Suppressor macrophage treated with lipopolysaccharide for 4 hours (primary cell): ENCODE data around the gene GNAS.

Source experiments
- DNase-seq: peaks from one replicate; pipeline ENCODE4 v3.0.0-alpha.2; 2020

GNAS gene

DNA sequence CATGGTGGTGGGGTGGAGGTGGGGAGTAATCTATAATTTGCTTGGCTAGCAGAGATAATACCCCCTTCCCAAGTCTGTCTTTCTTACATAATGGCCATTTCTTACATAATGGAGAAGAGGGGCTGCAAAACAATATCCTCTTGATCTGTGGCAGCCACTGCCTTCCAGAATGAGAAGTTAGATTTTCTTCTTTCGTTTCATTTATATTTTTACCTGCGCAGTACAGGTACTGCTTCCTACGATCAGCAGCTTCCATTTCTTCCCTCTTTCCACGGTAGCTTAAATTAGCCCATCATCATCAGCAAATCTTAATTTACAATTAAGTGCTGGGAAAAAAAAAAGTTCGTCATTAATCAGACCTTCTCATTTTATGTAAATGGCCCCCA is 30.2 kb downstream of the GNAS start:
- no peak for DNase-seq

GRCh38 chr20:58883241-58883691 is 30.8 kb downstream of the GNAS start:
- DNase-seq, result no peak

DNA sequence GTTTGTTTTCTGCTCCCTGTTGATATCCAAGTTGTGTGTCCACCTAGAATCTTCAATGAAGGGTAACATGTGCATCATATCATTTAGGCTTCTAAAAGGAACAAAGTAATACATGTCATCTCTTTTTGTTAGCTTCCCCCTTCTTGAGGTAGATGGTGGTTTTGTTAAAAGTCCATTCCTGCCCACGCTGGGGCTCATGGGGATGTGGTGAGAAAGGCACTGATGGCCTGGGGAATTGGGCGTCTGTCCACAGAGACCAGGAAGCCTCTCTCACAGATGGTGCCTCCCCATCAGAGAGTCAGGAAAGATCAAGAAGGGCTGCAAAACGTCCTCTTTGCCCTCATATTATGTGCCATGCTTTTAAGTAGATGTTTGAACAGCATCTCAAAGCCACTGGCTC is 32.5 kb downstream of the GNAS start:
- no peak for DNase-seq

DNA sequence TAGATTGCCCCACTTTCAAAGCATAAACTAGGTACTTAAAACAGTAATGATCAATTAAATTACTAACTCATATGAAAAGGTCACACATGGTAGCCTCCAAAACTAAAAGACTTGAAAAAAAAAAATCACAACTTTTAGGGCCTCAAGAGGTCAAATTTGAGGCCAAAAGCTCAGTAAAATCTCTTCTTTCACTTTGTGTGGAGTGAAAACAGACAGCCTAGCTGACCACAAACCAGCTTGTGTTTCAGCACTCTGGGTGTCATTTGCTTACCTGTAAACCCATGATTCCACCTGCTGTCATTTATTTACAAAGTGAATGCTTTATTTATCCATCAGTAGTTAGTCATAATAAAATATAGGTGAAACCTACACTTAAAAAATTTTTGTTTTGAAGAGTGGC is 34.0 kb downstream of the GNAS start:
- DNase-seq, result no peak

DNA sequence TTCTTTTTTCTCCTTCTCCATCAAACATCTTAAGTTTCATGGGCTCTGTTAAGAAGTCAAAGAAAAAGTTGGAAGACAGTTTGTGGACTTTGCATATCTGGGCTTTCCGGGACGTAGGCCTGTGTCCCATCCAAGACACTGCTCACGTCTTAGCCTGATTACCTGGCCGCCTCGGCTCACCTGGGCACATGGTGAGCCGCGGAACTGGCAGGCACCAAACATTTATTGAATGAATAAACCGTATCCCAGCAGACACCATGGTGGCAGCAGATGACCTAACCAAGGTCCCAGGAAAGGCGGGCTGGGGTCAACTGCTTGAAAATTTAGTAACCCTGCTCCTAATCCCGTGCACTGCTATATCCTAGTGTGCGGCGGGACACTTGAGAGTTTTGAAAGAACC is 35.6 kb downstream of the GNAS start:
- DNase-seq, result no peak

DNA sequence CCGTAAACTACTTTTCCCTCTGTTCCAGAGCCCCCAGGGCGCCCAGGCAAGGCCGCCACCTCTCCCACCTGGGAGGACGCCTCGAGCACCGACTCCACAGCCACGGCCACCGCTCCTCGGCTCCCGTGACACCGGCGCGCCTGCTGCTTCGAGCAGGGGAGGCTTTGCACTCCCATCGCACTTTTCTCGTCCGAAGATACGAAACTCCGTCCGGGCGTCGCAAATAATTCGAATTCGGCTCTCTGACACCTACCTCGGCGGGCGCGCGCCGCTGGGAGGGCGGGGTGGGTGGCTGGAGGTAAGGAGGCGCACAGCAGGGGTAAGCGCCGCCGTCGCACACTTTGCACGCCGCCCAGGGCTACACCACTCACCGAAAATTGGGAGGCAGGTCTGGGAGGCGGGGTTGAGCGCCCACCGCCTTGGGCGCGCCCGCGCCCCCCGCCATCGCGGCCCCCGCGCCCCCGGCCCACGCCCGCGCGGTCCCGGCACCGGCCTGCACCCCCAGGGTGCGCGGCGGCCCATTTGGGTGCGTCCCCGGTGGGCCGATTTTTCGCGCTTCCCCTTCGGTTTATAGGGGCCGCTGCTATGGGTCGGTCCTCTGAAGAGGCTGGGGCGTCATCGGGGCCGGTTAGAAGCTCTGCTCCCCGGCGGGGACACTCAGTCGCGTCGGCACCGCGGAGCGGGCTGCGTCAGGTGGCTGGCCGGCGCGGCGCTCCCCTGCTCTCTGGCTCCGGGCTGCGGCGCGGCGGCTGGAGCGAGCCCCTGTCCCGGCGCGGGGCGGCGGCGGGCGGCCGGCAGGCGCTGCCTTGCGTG is 36.2 kb downstream of the GNAS start:
- DNase-seq, result peak; percentile 79

GRCh38 chr20:58889334-58889760 is 36.8 kb downstream of the GNAS start:
- DNase-seq, result no peak

- DNase-seq, result no peak
Measured at GRCh38 chr20:58889798-58890517, 37.4 kb downstream of the GNAS start.

GRCh38 chr20:58890518-58891085 is 38.1 kb downstream of the GNAS start:
- peak; percentile 51 for DNase-seq

- DNase-seq, result peak; percentile 66
Measured at GRCh38 chr20:58891086-58891717, 38.7 kb downstream of the GNAS start.

DNA sequence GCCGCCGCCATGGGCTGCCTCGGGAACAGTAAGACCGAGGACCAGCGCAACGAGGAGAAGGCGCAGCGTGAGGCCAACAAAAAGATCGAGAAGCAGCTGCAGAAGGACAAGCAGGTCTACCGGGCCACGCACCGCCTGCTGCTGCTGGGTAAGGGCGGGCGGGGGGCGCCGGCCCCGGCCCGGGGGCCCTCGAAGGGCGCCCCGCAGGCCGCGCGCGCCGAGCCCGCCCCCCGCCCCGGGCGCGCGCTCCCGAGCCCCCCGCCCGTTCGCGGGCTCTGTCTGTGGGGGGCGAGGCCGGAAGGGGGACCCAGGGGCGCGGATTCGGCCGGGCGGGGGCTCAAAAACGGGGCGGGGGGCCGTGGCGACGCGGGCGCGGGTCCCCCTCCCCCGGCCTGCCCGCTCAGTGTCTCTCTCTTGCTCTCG is 39.2 kb downstream of the GNAS start:
- no peak for DNase-seq

DNA sequence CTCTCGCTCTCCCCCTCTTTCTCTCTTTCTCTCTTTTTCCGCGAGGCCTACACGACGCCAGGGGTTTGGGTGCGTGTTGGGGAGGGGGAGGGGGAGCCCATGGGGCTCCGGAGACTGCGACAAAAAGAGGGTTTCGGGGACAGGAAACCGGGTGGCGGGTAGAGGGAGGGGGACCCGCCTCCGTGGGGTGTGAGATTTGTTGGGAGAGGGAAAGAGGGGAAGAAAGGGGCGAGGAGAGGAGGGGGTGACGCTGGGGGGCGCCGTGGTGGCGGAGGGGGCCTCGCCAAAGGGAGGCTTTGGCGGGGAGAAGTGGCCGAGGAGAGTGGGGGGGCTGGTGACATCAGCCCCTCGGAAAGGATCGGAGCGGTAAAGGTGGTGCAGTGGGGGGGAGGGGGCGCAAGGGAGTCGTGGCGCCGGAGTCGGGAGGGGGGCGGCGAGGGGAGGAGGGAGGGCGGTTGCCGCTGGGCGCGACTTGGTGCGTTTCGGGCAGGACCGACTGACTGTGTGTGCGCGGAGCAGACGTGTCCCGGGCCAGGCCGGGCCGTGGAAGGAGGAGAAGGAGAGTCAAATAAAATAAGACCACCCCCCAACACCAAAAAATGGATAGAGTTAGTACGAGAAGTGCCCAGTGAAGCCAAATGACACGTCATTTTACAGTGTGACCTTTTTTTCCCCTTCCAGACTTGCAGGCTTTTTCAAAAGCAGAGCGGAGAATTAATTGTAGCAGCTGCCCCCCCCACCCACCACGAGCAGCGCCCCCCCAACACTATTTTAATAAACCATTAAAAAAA is 39.8 kb downstream of the GNAS start:
- DNase-seq, result peak; percentile 34

- no peak for DNase-seq
Measured at GRCh38 chr20:58892932-58893224, 40.4 kb downstream of the GNAS start.

- DNase-seq, result peak; percentile 29
Measured at GRCh38 chr20:58893355-58894120, 41.0 kb downstream of the GNAS start.

GRCh38 chr20:58894652-58895447 is 42.3 kb downstream of the GNAS start:
- DNase-seq, result no peak

DNA sequence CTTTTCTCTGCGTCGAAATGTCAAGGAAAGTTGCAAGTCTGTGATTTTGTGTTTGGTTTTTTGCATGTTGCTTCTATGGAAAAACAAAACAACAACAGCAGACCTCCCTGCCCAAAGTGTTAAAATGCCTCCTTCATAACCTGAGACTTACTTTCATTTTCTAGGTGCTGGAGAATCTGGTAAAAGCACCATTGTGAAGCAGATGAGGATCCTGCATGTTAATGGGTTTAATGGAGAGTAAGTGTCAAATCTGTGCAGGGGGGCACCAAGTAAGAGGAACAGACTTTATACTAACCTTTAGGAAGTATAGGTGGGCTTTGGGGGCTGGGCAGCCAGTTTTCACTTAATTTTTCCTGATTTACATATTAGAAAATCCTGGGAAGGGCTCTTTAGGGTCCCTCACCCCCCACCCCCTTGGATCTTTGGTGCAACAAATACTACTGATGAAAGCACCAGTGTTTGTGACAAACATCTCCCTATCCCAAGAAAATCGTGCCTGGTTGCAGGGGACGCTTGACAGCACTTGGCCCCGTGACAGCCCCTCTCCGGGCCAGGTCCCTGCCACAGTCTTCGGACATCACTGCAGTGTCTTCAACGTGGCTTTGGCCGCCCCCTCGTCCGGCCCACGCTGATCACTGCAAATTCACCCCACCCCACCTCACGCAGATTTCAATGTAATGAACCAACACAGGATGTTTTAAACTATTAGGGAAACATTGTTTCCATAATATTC is 43.1 kb downstream of the GNAS start:
- DNase-seq, result no peak

- DNase-seq, result no peak
Measured at GRCh38 chr20:58896820-58897219, 44.3 kb downstream of the GNAS start.

DNA sequence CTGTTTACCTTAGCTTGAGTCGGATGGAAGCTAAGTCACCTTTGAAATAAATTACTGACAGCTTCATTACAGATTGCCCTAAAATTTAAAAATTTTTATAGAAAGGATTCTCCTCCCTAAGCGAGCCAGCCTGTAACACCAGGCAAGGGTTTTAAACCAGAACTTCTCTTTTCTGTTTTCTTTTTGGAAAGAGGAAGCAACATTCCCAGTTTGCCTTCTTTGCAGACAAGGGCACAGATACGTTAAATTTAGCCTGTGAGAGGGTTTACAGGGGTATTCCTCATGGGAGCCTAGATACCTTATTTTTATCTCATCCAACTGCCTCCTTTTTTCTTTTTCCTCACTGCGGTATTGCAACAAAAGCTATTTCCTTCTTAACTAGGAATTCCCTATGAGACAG is 45.0 kb downstream of the GNAS start:
- DNase-seq, result peak; percentile 46

DNA sequence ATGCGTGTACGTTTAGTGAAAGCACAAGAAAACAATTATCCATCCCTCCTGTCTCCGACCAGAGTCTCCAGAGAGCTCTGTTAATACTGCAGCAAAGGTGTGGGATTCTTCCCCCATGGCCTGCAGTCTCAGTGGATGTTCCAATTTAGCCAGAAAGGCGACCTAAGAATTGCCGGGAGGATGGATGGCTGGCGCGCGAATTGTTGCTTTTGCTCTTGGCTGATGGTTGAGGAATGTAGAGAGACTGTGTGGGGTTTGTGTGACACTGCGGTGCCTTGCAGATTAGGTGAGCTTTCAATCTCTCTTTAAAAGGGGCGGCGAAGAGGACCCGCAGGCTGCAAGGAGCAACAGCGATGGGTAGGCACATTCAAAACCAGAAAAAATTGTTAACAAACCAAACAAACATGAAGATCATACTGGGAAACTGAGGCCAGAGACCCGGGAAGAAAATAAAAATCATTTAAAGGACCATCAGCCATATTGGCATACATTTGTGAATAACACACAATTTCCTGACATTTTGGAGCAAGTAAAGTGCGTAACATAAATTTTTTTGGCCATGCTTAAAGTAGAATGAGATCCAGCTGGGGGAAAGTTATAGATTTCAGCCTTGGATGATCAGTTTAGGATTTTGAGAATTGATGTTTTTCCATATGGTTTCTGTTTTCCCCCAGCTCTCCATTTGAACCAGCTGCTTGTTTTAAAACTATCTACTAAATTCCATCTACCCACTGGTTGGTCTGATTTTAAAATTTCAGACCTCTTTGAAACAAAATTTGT is 46.3 kb downstream of the GNAS start:
- no peak for DNase-seq

DNA sequence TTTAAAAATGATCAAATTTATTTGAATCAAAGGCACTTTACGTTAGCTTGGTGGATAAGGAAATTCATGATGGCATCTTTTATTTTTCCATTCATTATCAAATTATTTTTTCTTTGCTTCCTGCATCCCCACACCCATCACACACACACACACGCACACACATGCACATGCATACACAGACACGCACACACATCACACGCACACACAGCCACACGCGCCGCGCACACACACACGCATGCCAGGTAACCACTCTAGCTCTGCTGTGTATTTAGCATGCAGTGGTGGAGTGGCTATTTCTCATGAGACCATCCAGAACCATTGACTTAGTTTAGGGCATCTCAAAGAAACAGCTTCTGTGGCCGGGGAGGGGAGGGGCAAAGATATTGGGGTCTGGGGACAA is 47.0 kb downstream of the GNAS start:
- no peak for DNase-seq
